MCF 10A (cell line): ENCODE measurements around the gene TAP2. TPM values are rescaled to one million over a fixed set of nuclear protein-coding genes. Genes with fewer than 3 reads are reported as not detected.

Experiments used
- BruUV-seq: library from RNA; stranded (reverse); fragments of 400-500 nt; replicated peaks from 2 replicates; lab custom pipeline; 2021; lab: Mats Ljungman, UMichigan
- CTCF ChIA-PET: fragments of 300-600 bp; sonication (Branson Sonifier 250); formaldehyde crosslinking; extraction: SDS; loops from one replicate; lab custom pipeline; 2021; ENCODE audit warnings: antibody characterized with exemption, inconsistent platforms; lab: Yijun Ruan, JAX
- POLR2A ChIA-PET: fragments of 300-600, 350-650 bp; sonication (Branson Sonifier 250); formaldehyde crosslinking; extraction: SDS; loops from one replicate; lab custom pipeline; 2020; ENCODE audit warnings: antibody characterized with exemption, inconsistent platforms; lab: Yijun Ruan, JAX
- DNase-seq: peaks from one replicate; pipeline ENCODE4 v3.0.0-alpha.2; 2018; ENCODE audit not compliant: unreplicated experiment
- H3K27ac Mint-ChIP-seq: one replicate; pipeline ENCODE4 v1.8.0; 2022; ENCODE audit warnings: mild to moderate bottlenecking, low read depth, mixed read lengths; ENCODE audit not compliant: unreplicated experiment
- H3K27me3 Mint-ChIP-seq: one replicate; pipeline ENCODE4 v1.8.0; 2022; ENCODE audit warnings: mixed read lengths; ENCODE audit not compliant: insufficient read depth, unreplicated experiment
- H3K36me3 Mint-ChIP-seq: one replicate; pipeline ENCODE4 v1.8.0; 2022; ENCODE audit warnings: mild to moderate bottlenecking, moderate library complexity, mixed read lengths; ENCODE audit not compliant: insufficient read depth, unreplicated experiment
- H3K4me1 Mint-ChIP-seq: one replicate; pipeline ENCODE4 v1.8.0; 2022; ENCODE audit warnings: mixed read lengths; ENCODE audit not compliant: insufficient read depth, unreplicated experiment
- H3K4me3 Mint-ChIP-seq: one replicate; pipeline ENCODE4 v1.8.0; 2022; ENCODE audit warnings: mild to moderate bottlenecking, moderate library complexity, mixed read lengths; ENCODE audit not compliant: unreplicated experiment
- H3K9me3 Mint-ChIP-seq: one replicate; pipeline ENCODE4 v1.8.0; 2022; ENCODE audit warnings: mixed read lengths; ENCODE audit not compliant: unreplicated experiment
- intact Hi-C: fragments of 100-400 bp; cut with micrococcal nuclease; formaldehyde crosslinking; loops from 2 replicates; pipeline ENCODE4 v1.14.1; 2022
- total RNA-seq: library from RNA; stranded (reverse); gene quantifications from 2 replicates; pipeline ENCODE4 v1.2.3, GENCODE V29; 2022
- TF ChIP-seq, protein P1 (sequence below): fragments of 200-600 bp; IDR thresholded peaks from one replicate; pipeline ENCODE4 v1.8.0; 2022; ENCODE audit warnings: antibody characterized with exemption, mild to moderate bottlenecking; ENCODE audit not compliant: unreplicated experiment

The TAP2 gene
- total RNA-seq, 1 experiment from 2014 or later: 61.2 TPM

GRCh38 chr6:32818867-32819266 is 19.7 kb downstream of the TAP2 start:
- no TSS peak for BruUV-seq
- intact Hi-C loops: no loop called here
- H3K9me3 Mint-ChIP-seq: no peaks in the 10 kb centered on the region
- ChIA-PET CTCF (interaction anchor here (0.6 to 3.3 kb wide), 3 partner anchors 8 to 49 kb away, joined by 3 to 25 read pairs (median 3); partner anchors contain the start of gene TAP2), POLR2A (interaction anchor here (0.6 to 3.6 kb wide), 6 partner anchors 14 to 606 kb away, joined by 3 to 28 read pairs (median 4); partner anchors contain the start of gene TAP2)
- peak overlapping the region; percentile 60 for H3K27ac Mint-ChIP-seq
- H3K4me3 Mint-ChIP-seq: no peak overlapping the region
- H3K27me3 Mint-ChIP-seq: no peaks in the 10 kb centered on the region
- no peaks in the 10 kb centered on the region for H3K36me3 Mint-ChIP-seq
- TF ChIP-seq, protein P1, sequence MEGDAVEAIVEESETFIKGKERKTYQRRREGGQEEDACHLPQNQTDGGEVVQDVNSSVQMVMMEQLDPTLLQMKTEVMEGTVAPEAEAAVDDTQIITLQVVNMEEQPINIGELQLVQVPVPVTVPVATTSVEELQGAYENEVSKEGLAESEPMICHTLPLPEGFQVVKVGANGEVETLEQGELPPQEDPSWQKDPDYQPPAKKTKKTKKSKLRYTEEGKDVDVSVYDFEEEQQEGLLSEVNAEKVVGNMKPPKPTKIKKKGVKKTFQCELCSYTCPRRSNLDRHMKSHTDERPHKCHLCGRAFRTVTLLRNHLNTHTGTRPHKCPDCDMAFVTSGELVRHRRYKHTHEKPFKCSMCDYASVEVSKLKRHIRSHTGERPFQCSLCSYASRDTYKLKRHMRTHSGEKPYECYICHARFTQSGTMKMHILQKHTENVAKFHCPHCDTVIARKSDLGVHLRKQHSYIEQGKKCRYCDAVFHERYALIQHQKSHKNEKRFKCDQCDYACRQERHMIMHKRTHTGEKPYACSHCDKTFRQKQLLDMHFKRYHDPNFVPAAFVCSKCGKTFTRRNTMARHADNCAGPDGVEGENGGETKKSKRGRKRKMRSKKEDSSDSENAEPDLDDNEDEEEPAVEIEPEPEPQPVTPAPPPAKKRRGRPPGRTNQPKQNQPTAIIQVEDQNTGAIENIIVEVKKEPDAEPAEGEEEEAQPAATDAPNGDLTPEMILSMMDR: no peak
- no peak for DNase-seq
- H3K4me1 Mint-ChIP-seq: peaks cover 20% of the 10 kb centered on the region

- no TSS peak for BruUV-seq
- H3K4me1 Mint-ChIP-seq: peaks cover 20% of the 10 kb centered on the region
- peak; percentile 61 for DNase-seq
- TF ChIP-seq, protein P1: no peak
- POLR2A ChIA-PET: no interaction called here
- CTCF ChIA-PET: no interaction called here
- peak within 1 kb of the TSS; percentile 57 for H3K4me3 Mint-ChIP-seq
- no peaks in the 10 kb centered on the region for H3K27me3 Mint-ChIP-seq
- H3K36me3 Mint-ChIP-seq: no peaks in the 10 kb centered on the region
- no peak within 1 kb of the TSS for H3K27ac Mint-ChIP-seq
- intact Hi-C loops: no loop called here
- H3K9me3 Mint-ChIP-seq: no peaks in the 10 kb centered on the region
Measured at GRCh38 chr6:32816746-32817204, 21.8 kb downstream of the TAP2 start, which contains the start of gene HLA-DOB. TSS of gene HLA-DOB (minus strand) at chr6:32817002. CDS start at chr6:32816951, 51 bp downstream.

GRCh38 chr6:32815996-32816395 is 22.5 kb downstream of the TAP2 start:
- no peaks in the 10 kb centered on the region for H3K9me3 Mint-ChIP-seq
- TF ChIP-seq, protein P1: no peak
- CTCF ChIA-PET: no interaction called here
- no peaks in the 10 kb centered on the region for H3K36me3 Mint-ChIP-seq
- no peak for DNase-seq
- POLR2A ChIA-PET: interaction anchor here (0.5 kb wide), 1 partner anchor 38 kb away, joined by 3 read pairs; the partner anchor contains the start of gene PSMB9
- H3K27me3 Mint-ChIP-seq: no peaks in the 10 kb centered on the region
- no peak overlapping the region for H3K27ac Mint-ChIP-seq
- no TSS peak for BruUV-seq
- no peak overlapping the region for H3K4me3 Mint-ChIP-seq
- peaks cover 20% of the 10 kb centered on the region for H3K4me1 Mint-ChIP-seq
- intact Hi-C loops: no loop called here

GRCh38 chr6:32815115-32815514 is 23.4 kb downstream of the TAP2 start:
- Mint-ChIP-seq H3K27me3 (no peaks in the 10 kb centered on the region), H3K4me3 (no peak overlapping the region), H3K27ac (no peak overlapping the region), H3K4me1 (peaks cover 12% of the 10 kb centered on the region), H3K9me3 (no peaks in the 10 kb centered on the region), H3K36me3 (no peaks in the 10 kb centered on the region)
- POLR2A ChIA-PET: no interaction called here
- CTCF ChIA-PET: interaction anchor here (0.6 to 0.7 kb wide), 2 partner anchors 197 to 216 kb away, joined by 3 read pairs; no protein-coding TSS in a partner anchor
- BruUV-seq: no TSS peak
- TF ChIP-seq, protein P1: no peak
- intact Hi-C loops: no loop called here
- no peak for DNase-seq
